ENCODE measurements around the gene SMARCC2.

- no peak for TF ChIP-seq CTCF (IDR thresholded peaks at IDR 0.05 in 2 of 3, conservative IDR thresholded peaks at IDR 0.05 in 1 of 3; ENCODE audit: borderline replicate concordance in 1 of 3, insufficient read depth in 1 of 3, low read depth in 2 of 3, low read length in 2 of 3)
- no peak for TF ChIP-seq EZH2 (IDR thresholded peaks at IDR 0.05)
- TF ChIP-seq TCF7L2 (IDR thresholded peaks at IDR 0.05; ENCODE audit: borderline replicate concordance, extremely low read depth, insufficient read depth, insufficient read length), result no peak
- peak; percentile 24 for TF ChIP-seq POLR2AphosphoS5 (IDR thresholded peaks at IDR 0.05; ENCODE audit: low read depth, low read length)
- no peak for TF ChIP-seq POLR2A (IDR thresholded peaks at IDR 0.05; ENCODE audit: borderline replicate concordance, extremely low read depth, insufficient read depth, insufficient read length)
- no peak for TF ChIP-seq ZNF274 (IDR thresholded peaks at IDR 0.05; ENCODE audit: low read depth, low read length)
- TF ChIP-seq JUND (IDR thresholded peaks at IDR 0.05), result no peak
Observed at GRCh38 chr12:56165369-56165768, 23.9 kb downstream of the SMARCC2 start.
